NCI-H1694 (cell line): ENCODE data around the gene CCDC9.

Source experiments
- DNase-seq: peaks from one replicate; lab custom pipeline; 2025; lab: John Stamatoyannopoulos, UW

CCDC9 gene

DNA sequence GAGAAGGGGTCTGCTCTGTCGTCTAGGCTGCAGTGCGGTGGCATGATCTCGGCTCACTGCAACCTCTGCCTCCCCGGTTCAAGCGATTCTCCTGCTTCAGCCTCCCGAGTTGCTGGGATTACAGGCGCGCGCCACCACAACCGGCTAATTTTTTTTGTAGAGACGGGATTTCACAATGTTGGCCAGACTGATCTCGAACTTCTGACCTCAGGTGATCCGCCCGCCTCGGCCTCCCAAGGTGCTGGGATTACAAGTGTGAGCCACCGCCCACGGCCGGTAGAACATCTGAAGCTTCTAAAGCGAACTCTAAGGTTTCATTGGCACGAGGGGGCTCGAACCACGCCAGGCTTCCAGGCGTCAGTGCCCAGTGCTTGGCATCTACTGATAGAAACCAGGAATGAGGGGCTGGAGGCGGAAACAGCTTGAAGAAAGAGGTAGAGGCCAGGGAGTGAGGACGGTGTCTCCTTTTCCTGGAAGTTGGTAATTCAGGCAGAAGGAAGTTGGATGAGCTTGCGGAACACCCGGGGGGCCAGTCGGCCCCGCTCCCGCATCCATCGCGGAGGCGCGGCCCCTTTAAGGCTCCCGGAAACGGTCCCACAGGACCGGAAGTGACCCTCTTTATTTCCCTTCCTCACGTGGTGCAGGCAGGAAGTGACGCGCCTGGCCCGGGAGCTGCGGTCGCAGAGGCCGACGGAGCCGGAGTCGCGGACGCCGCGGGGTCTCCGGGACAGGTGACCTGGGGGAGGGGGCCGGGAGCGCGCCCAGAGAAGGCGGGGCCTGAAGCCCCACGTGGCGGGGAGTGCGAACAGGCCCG is at the start of gene CCDC9:
Gene CCDC9 (plus strand): TSS at position 647 of the 814 bp plus-strand sequence. CDS start 1,876 bp downstream, outside the sequence.
- peak; percentile 93 for DNase-seq

DNA sequence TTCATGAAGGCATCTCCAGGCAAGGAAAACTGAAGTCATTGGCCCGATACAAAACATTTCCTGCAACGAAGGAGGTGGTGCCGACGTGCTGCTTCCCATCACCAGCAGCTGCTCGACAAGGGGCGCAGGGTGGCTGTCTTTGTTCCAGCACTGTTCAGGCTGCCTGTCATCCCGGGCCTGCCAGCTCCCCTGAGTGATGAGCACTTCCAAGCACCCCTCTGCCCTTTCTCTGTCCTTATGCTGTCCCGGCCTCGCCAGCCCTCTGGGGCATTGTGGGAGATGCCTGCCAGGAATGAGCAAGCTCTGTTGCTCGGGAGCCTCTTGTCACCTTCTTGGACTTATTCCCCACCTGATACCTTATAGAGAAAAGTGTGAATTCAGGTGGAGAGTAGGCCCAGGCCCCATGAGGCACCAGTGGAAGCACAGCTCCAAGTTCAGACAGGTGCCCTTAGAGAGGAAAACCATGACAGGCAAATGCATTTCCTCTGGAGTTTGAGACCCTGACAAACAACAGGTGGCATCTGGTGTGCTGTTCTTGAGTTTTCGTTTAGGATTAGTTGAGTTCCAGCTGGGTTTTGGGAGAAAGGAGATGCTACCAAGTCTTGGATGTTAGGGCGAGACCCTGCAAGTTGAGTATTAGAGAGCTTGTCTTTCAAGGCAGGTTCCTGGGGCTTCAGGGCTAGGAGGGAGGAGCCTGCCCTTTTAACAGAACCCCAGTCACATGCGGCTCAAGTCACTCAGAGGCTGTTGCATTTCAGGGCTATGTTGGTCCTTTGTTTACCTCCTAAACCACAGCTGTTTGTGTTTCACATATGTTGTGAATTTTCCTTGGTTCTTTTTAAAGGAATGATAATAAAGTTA is 46.8 kb upstream of the CCDC9 start:
- no peak for DNase-seq

DNA sequence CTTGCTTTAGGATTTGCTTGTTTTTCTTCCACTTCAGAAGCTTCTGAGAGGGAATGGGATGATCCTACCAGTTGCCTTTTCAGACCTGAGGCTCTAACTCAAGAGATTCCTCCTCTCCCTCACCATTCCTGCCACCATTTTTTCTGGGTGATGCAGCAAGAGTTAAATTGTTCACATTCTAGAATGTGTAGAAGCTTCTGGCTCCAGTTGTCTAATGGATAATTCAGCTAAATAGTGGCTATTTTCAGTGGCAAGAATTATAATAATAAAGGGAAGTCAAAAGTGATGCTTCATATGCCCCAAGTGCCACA is 46.2 kb upstream of the CCDC9 start:
- DNase-seq, result no peak

GRCh38 chr19:47210689-47211316 is 45.5 kb upstream of the CCDC9 start:
- DNase-seq, result peak; percentile 74

DNA sequence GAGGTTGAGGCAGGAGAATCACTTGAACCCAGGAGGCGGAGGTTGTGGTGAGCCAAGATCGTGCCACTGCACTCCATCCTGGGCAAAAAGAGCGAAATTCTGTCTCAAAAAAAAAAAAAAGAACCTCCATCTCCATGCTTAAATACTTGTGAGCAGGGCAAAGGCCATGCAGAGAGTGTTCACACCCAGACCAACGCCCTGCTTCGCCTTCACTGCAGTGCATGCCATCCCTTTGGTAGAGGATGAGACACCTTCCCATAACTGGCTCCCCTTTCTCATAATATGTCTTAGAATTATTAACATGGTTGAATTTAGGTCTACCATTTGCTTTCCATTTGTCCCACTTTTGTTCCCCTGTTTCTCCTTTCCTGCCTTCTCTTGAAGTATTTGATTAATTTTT is 40.7 kb upstream of the CCDC9 start:
- no peak for DNase-seq

- no peak for DNase-seq
Measured at GRCh38 chr19:47221080-47221841, 35.1 kb upstream of the CCDC9 start.

DNA sequence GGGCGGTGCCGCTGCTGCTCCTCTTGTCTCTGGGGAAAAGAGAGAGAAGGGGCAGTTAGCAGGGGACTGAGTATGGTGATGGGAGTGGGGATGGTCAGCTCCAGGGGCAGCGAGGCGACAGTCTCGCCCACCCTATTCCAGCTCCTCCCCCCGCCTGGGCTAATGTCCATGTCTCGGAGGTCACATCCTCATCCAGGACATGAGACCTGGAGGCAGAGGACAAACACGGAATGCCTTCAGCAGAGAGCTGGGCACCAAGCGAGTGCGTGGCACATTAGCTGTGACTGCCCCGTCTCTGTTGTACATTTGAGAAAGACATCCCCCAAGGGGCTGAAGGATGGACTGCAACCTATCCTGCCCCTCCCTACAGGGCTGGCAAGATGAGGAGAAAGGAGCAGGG is 34.4 kb upstream of the CCDC9 start:
- DNase-seq, result no peak

GRCh38 chr19:47225746-47226425 is 30.4 kb upstream of the CCDC9 start:
- DNase-seq, result peak; percentile 85

DNA sequence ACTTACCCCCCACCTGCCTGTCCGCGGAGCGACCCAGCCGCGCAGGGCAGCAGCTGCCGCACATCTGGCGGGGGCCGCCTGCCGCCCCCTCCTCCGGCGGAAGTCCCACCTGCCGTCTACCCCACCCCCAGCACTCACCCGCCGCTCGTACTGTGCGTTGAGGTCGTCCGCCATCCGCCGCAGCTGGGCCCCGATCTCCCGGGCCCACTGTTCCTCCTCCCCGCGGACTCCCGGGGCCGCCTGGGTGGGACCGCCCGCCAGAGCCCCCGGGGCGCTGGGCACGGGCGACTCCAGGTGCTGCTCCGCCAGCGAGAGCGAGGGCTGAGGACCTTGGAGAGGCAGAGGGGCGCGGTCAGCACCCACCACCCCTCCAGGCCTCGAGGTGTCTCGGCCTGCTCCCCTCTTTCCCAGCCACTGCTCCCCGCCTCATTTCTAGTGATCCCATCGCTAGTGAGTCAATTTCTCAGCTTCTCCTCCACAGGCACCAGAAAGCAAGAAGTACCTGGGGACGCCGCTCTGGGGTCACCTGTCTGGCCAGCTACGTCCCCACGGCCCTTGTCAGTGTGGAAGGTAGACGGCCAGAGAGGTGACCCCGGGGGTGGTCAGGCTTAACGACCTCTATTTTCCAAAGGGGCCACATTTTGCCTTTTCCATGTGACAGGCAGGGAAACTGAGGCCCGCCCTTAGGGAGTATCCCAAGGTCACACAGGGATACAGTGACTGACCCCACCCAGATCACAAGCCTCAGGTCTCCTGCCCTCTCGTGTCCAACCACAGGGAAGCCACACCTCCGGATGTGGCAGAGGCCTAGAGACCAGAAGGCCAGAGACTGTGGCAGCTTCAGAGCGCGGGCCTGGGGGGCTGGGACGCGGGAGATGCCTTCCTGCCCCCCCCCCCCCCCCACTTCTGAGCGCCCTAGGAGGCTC is 29.6 kb upstream of the CCDC9 start:
- DNase-seq, result no peak

DNA sequence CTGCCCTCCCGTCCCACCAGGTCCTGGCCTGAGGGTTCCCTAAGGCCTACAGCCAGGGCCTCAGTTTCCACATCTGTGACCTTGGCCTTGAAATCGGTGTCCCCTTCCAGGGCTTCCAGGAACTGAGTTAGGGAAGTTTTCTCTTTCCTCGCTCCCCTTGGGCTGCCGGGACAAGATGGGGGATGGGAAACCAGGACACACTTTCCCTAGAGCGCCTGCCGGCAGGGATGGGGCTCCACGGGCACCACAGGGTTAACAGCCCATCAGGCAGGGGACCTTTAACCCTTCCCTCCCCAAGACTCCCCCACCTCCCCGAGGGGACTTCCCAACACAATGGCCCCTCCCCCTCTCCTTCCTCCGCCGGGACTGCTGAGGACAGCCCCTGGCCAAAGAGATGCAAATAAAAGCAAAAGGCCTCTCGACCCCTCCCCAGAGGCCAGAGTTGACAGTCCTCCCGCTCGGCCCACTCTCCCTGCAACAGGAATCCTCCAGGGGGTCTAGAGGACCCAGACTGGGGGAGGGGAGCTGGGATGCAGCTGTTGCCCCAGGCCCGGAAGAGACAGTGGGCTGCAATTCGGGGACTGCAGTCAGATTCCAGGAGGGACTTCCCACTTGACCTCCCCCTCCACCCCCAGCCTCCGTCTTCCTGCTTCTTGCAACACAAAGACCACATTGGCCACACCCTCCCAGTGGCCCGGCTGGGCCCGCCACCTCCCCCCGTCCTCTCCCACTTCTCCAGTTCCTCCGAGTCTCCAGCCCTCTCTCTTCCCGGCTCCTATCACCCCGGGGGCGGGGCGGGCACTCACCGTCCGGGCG is 28.8 kb upstream of the CCDC9 start:
- no peak for DNase-seq

GRCh38 chr19:47228168-47228936 is 28.0 kb upstream of the CCDC9 start:
- no peak for DNase-seq

GRCh38 chr19:47228937-47229675 is 27.2 kb upstream of the CCDC9 start:
- DNase-seq, result no peak

DNA sequence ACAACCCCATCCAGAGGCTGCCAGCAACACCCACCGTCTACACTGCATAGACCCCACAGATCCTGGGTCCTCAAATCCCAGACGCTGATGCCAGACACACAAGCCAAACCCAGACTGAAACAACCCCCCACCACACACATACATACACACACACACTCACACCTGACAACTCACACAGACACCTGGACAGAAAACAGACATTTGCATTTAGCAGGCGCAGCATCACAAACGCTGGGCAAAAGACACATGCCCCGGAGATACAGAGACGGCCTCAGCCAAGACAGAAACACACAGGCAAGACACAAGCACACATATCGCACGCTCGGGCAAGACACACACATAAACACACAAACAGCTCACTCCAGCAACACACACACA is 26.7 kb upstream of the CCDC9 start:
- no peak for DNase-seq

DNA sequence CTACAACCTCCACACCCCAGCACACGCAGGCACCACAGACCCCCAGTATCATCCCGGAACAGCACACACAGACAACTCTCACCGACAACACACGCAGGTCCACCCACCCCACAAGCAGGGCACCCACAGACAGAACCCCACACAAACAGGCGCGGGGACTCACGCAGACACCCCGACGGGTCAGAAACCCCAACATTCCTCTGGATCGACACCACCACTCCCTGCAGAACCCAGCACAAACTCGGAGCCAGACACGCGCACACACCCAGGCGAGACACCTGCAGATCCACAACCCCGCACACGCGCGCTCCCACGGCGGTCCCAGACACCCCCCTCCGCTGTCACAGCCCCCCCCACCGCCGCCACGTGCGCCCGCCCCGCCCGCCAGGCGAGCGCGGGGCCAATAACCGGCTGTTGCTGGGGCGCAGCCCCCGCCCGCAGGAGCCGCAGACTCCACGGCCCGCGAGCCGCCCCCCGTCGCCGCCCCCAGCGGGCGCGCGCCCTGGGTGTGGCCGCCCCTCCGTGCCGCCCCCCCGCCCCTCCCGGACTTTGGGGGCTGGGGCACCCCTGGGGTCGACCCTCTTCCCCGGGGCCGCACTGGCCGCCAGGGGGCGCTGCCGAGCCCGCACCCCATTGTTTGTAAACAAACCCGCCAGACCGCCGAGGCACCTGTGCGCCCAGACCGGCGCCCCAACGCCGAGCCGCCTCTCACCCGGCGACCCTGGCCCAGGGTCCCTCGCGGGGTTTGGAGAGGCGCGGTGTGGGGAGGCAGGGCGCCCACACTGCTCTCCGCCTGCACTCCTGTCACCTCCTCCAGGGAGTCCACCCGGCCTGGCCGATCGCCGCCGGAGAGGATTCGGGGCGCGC is 26.0 kb upstream of the CCDC9 start:
- no peak for DNase-seq

- no peak for DNase-seq
Measured at GRCh38 chr19:47230921-47231214, 25.5 kb upstream of the CCDC9 start, which contains the start of gene BBC3. Gene BBC3 (minus strand): TSS chr19:47231199. CDS start chr19:47228431, 2,768 bp downstream.

GRCh38 chr19:47231215-47232054 is 24.9 kb upstream of the CCDC9 start:
- DNase-seq, result no peak
